Right lobe of liver (tissue), 4 donors: ENCODE measurements around the gene JMY.

Source experiments
- POLR2A ChIP-seq: fragments of 450-650 bp; IDR thresholded peaks from one replicate; pipeline ENCODE4 v1.6.1; 2017; ENCODE audit warnings: antibody characterized with exemption, mild to moderate bottlenecking
- TF ChIP-seq, protein P1 (sequence below), 4 donors: fragments of 200-600 bp in 3 of 4; fragments of 450-650 bp in 1 of 4; IDR thresholded peaks; one replicate each; pipeline versions ENCODE4 v1.5.1 to v1.8.0; 2016 to 2022; ENCODE audit warnings: antibody characterized with exemption in 4 of 4, mild to moderate bottlenecking in 2 of 4
- donor health status: DM: no; HTN: no; CAD: no.
- donor health status: DM: no; HTN: no; CAD: no.
- donor health status: DM: no; HTN: yes; CAD: no.

DNA sequence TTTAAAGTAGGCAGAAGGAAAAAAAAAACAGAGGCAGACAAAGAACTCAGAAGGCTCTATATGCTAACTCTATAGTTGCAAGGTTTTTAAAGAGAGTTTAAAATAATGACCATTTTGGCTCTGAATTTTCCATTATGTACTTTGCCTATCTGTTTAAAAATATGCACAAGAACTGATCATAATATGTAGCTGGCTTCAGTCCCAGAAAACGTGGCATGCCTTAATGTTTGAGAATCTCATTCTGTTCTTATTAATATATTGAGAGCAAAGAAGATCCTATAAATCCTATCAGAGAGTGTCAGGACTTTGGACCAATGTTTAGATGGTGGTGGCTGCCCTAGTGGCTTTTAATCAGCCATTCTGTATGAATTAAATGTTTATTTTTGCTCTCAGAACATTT lies 121.5 kb downstream of the JMY start:
- TF ChIP-seq, protein P1, sequence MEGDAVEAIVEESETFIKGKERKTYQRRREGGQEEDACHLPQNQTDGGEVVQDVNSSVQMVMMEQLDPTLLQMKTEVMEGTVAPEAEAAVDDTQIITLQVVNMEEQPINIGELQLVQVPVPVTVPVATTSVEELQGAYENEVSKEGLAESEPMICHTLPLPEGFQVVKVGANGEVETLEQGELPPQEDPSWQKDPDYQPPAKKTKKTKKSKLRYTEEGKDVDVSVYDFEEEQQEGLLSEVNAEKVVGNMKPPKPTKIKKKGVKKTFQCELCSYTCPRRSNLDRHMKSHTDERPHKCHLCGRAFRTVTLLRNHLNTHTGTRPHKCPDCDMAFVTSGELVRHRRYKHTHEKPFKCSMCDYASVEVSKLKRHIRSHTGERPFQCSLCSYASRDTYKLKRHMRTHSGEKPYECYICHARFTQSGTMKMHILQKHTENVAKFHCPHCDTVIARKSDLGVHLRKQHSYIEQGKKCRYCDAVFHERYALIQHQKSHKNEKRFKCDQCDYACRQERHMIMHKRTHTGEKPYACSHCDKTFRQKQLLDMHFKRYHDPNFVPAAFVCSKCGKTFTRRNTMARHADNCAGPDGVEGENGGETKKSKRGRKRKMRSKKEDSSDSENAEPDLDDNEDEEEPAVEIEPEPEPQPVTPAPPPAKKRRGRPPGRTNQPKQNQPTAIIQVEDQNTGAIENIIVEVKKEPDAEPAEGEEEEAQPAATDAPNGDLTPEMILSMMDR (IDR thresholded peaks at IDR 0.05), result no peak
- TF ChIP-seq POLR2A, result no peak
